Stimulated activated CD8-positive, alpha-beta memory T cell treated with anti-CD3 and anti-CD28 coated beads, Interleukin-7, amount 100 ng/mL, for 1 hour (primary cell): ENCODE data around the gene PTN.

Experiments
- DNase-seq, 2 donors: peaks; one replicate each; pipeline ENCODE4 v3.0.0-alpha.2; 2020; ENCODE audit warnings: low read depth in 2 of 2

The PTN gene

GRCh38 chr7:137343281-137343841 lies at the start of gene PTN:
Gene PTN, minus strand, starts transcription at chr7:137343733. Its CDS starts 88,760 bp downstream, at chr7:137254973.
- no peak for DNase-seq

GRCh38 chr7:137390076-137390475 lies 46.5 kb upstream of the PTN start:
- DNase-seq: no peak

GRCh38 chr7:137388916-137389315 lies 45.4 kb upstream of the PTN start:
- no peak for DNase-seq

GRCh38 chr7:137386966-137387365 lies 43.4 kb upstream of the PTN start:
- DNase-seq: no peak

- no peak for DNase-seq
These were observed 37.5 kb upstream of the PTN start for GRCh38 chr7:137381045-137381444.

- no peak for DNase-seq
These were observed 30.0 kb upstream of the PTN start for GRCh38 chr7:137373507-137373906.

- no peak for DNase-seq
These were observed 28.1 kb upstream of the PTN start for GRCh38 chr7:137371616-137372015.

GRCh38 chr7:137366995-137367394 lies 23.5 kb upstream of the PTN start:
- no peak for DNase-seq

GRCh38 chr7:137363683-137364082 lies 20.1 kb upstream of the PTN start:
- DNase-seq: no peak

GRCh38 chr7:137360087-137360679 lies 16.6 kb upstream of the PTN start:
- DNase-seq: no peak

GRCh38 chr7:137354961-137355360 lies 11.4 kb upstream of the PTN start:
- DNase-seq: no peak

- DNase-seq: no peak
These were observed 10.9 kb upstream of the PTN start for GRCh38 chr7:137354396-137354795.

- no peak for DNase-seq
These were observed 8.4 kb upstream of the PTN start for GRCh38 chr7:137351941-137352340.

GRCh38 chr7:137345799-137346449 lies 2.4 kb upstream of the PTN start:
- no peak for DNase-seq

- DNase-seq: no peak
These were observed 688 bp downstream of the PTN start for GRCh38 chr7:137342828-137343261.

- DNase-seq: no peak
These were observed 1.3 kb downstream of the PTN start for GRCh38 chr7:137342265-137342664.

- no peak for DNase-seq
These were observed 5.6 kb downstream of the PTN start for GRCh38 chr7:137337902-137338301.

- no peak for DNase-seq
These were observed 7.7 kb downstream of the PTN start for GRCh38 chr7:137335814-137336213.

GRCh38 chr7:137331378-137331777 lies 12.2 kb downstream of the PTN start:
- DNase-seq: no peak

GRCh38 chr7:137329411-137329810 lies 14.1 kb downstream of the PTN start:
- DNase-seq: no peak

GRCh38 chr7:137328373-137329120 lies 15.0 kb downstream of the PTN start:
- DNase-seq: no peak

- DNase-seq: no peak
These were observed 17.6 kb downstream of the PTN start for GRCh38 chr7:137325927-137326326.
